ENCODE data around the gene GYPA. TPM values are rescaled to one million over a fixed set of nuclear protein-coding genes. Genes with fewer than 3 reads are reported as not detected.

Gene GYPA
- total RNA-seq, 4 donors from 2014 or later: not detected

DNA sequence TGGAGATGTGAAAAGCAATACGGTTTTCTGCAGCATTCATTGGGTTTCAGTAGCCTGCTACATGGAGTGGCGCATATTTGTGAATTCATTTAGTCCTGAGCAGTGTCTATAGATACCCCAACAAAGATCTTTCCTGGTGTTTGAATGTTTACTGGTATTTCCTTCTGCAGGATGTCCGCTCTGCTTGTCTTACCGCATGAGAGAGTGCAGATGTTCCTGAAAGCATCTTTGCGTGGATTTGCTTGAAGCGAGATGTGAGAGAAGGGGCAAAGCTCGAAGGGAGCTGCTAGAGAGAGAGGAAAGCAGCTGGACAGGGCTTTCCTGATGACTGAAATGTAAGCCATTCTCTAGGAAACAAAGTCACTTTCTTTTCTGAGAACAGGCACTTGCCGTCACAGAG, 40.9 kb upstream of the GYPA start:
- Histone ChIP-seq H3K27ac (no peak overlapping the region), H3K36me3 (no peaks in the 10 kb centered on the region), H3K4me3 (no peak overlapping the region), H3K27me3 (no peaks in the 10 kb centered on the region), H3K9me3 (no peaks in the 10 kb centered on the region), H3K4me1 (no peaks in the 10 kb centered on the region)
- intact Hi-C loops (cut with DNase I; ENCODE audit: low total_unique reads) (no loop called here), in situ Hi-C loops (cut with MboI; ENCODE audit: low pct_ligation_motif_present in 1 of 4, low pct_unique_long_range_greater_than_20kb in 1 of 4, low sequenced_read_pairs in 3 of 4) (loop anchor here in 1 of 4 donors (25.0 kb wide), 1 partner anchor 881 kb away; no protein-coding TSS in a partner anchor)
- TF ChIP-seq POLR2AphosphoS5 (IDR thresholded peaks at IDR 0.05) (no peak), EP300 (IDR thresholded peaks at IDR 0.05; ENCODE audit: low read depth) (no peak)
- TF ChIP-seq, protein P1, sequence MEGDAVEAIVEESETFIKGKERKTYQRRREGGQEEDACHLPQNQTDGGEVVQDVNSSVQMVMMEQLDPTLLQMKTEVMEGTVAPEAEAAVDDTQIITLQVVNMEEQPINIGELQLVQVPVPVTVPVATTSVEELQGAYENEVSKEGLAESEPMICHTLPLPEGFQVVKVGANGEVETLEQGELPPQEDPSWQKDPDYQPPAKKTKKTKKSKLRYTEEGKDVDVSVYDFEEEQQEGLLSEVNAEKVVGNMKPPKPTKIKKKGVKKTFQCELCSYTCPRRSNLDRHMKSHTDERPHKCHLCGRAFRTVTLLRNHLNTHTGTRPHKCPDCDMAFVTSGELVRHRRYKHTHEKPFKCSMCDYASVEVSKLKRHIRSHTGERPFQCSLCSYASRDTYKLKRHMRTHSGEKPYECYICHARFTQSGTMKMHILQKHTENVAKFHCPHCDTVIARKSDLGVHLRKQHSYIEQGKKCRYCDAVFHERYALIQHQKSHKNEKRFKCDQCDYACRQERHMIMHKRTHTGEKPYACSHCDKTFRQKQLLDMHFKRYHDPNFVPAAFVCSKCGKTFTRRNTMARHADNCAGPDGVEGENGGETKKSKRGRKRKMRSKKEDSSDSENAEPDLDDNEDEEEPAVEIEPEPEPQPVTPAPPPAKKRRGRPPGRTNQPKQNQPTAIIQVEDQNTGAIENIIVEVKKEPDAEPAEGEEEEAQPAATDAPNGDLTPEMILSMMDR (IDR thresholded peaks at IDR 0.05): no peak
- no peak for DNase-seq
- WGBS, 2 donors (ENCODE audit: low coverage in 1 of 2): 73 to 81% methylated on average over 5 to 8 of the region's 8 CpGs

DNA sequence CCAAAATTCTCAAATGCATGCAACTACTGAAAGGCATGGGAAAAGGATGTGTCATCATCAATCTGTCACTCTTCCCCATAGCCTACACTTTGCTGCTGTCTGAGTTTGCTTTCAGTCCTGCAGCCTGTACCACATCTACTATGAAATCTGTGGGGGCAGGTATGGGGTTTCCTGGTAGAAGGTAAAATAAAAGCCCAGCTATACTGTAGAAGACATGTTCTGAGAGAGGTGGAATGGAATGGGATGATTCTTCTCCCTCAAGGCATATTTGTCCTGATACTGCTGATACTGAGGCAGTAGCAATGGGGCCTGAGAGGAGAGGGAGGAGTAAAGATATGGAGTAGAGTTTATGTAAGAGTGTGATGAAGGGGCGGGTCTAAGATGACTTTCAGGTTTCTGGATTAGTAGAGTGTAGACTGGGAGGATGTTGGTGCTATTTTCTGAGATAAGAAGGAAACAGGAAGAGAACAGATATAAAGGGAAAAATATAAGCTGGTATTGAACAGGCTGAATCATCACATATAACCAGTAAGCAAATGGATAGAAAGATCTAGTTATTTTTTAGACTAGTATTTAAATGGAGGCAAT, 38.7 kb upstream of the GYPA start:
- TF ChIP-seq POLR2A (IDR thresholded peaks at IDR 0.05): no peak
- no peak for TF ChIP-seq POLR2AphosphoS5 (IDR thresholded peaks at IDR 0.05)
- TF ChIP-seq, protein P1 (IDR thresholded peaks at IDR 0.05): no peak
- no peak for TF ChIP-seq EP300 (IDR thresholded peaks at IDR 0.05; ENCODE audit: low read depth)
- no peak for DNase-seq
- in situ Hi-C loops (cut with MboI; ENCODE audit: low pct_ligation_motif_present in 1 of 4, low pct_unique_long_range_greater_than_20kb in 1 of 4, low sequenced_read_pairs in 3 of 4) (loop anchor here in 3 of 4 donors (10.0 to 25.0 kb wide), 2 partner anchors 883 to 886 kb away; no protein-coding TSS in a partner anchor), intact Hi-C loops (cut with DNase I; ENCODE audit: low total_unique reads) (no loop called here)
- Histone ChIP-seq H3K9me3 (no peaks in the 10 kb centered on the region), H3K27me3 (no peaks in the 10 kb centered on the region), H3K4me1 (no peaks in the 10 kb centered on the region), H3K4me3 (no peak overlapping the region), H3K27ac (no peak overlapping the region), H3K36me3 (no peaks in the 10 kb centered on the region)
- WGBS, 2 donors (ENCODE audit: low coverage in 1 of 2): 57 to 69% methylated on average over 1 of the region's 1 CpG

DNA sequence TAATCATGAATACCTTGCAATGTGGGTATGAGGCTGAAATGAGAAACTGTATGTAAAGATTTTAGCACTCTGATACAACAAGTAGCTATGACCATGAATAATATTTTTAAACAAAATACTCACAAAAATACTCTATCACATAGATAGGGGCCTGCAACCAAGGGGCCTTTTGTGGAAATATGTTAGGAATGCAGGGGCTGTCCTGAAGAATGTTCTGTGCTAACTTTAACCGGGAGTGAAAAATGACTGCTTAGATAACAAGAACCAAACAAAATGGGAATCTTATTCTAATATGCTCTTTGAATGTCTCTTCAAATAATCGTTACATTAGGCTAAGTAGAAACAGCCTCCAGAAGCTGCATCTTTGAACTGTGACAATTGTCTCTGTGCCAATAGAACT, 37.9 kb upstream of the GYPA start:
- Histone ChIP-seq H3K4me1 (no peaks in the 10 kb centered on the region), H3K4me3 (no peak overlapping the region), H3K9me3 (no peaks in the 10 kb centered on the region), H3K27me3 (no peaks in the 10 kb centered on the region), H3K36me3 (no peaks in the 10 kb centered on the region), H3K27ac (no peak overlapping the region)
- no peak for DNase-seq
- intact Hi-C loops (cut with DNase I; ENCODE audit: low total_unique reads): no loop called here
- in situ Hi-C loops (cut with MboI; ENCODE audit: low pct_ligation_motif_present in 1 of 4, low pct_unique_long_range_greater_than_20kb in 1 of 4, low sequenced_read_pairs in 3 of 4): loop anchor here in 3 of 4 donors (10.0 to 25.0 kb wide), 2 partner anchors 884 to 886 kb away; no protein-coding TSS in a partner anchor
- TF ChIP-seq, protein P1 (IDR thresholded peaks at IDR 0.05): no peak
- TF ChIP-seq POLR2AphosphoS5 (IDR thresholded peaks at IDR 0.05) (no peak), EP300 (IDR thresholded peaks at IDR 0.05; ENCODE audit: low read depth) (no peak), POLR2A (IDR thresholded peaks at IDR 0.05) (no peak)
- 56 to 60% methylated on average over 2 of the region's 2 CpGs for WGBS, 2 donors (ENCODE audit: low coverage in 1 of 2)

DNA sequence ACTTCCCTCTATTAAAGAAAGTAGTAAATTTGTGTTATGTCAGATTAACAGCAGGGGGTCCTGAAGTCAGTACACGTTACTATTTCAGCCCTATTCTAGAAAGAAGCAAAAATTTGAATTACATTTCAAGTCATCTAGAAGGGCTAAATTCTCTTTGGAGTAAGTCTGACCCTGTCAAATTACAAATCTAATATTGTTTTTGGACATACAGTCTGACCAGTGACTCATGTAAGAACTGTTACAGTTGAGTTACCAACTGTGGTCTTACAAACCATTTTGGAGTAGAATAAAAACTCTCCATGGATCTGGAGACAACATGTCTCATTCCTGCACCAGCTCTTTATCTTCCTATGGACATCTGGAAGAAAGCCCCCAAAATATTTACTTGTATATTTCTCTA, 36.0 kb upstream of the GYPA start:
- in situ Hi-C loops (cut with MboI; ENCODE audit: low pct_ligation_motif_present in 1 of 4, low pct_unique_long_range_greater_than_20kb in 1 of 4, low sequenced_read_pairs in 3 of 4): loop anchor here in 3 of 4 donors (10.0 to 25.0 kb wide), 2 partner anchors 886 to 888 kb away; no protein-coding TSS in a partner anchor
- 64 to 100% methylated on average over 1 of the region's 1 CpG for WGBS, 2 donors (ENCODE audit: low coverage in 1 of 2)
- intact Hi-C loops (cut with DNase I; ENCODE audit: low total_unique reads): no loop called here

More for the DNA sequence above, 36.0 kb upstream of the GYPA start:
- H3K27me3 ChIP-seq: no peaks in the 10 kb centered on the region
- H3K9me3 ChIP-seq: no peaks in the 10 kb centered on the region
- DNase-seq: no peak
- TF ChIP-seq POLR2AphosphoS5 (IDR thresholded peaks at IDR 0.05): no peak
- H3K36me3 ChIP-seq: no peaks in the 10 kb centered on the region
- H3K4me1 ChIP-seq: no peaks in the 10 kb centered on the region
- H3K4me3 ChIP-seq: no peak overlapping the region
- no peak overlapping the region for H3K27ac ChIP-seq

All from transverse colon (tissue), 4 donors.